ENCODE data around the gene APOL1.
"Not testable (repeated sequence)": the region's sequence is repeated elsewhere in the genome, so short reads cannot be mapped to it uniquely, and the experiment has no call there.

Gene APOL1

GRCh38 chr22:36252754-36253522 lies at the start of gene APOL1:
TSS of gene APOL1 (plus strand) at chr22:36253133. CDS start at chr22:36254956, 1,823 bp downstream.
- Histone ChIP-seq H3K9me3 (ENCODE audit: insufficient read depth, low read depth, low read length) (no peaks in the 10 kb centered on the region), H3K36me3 (ENCODE audit: insufficient read depth, low read length) (no peaks in the 10 kb centered on the region), H3K4me2 (ENCODE audit: low read depth, low read length, poor library complexity, severe bottlenecking) (peak within 1 kb of the TSS; percentile 50), H4K20me1 (ENCODE audit: insufficient read depth, low read length, poor library complexity, severe bottlenecking) (no peaks in the 10 kb centered on the region), H2AFZ (ENCODE audit: low read length) (peak within 1 kb of the TSS; percentile 89), H3K27me3 (ENCODE audit: insufficient read depth, low read length, poor library complexity, severe bottlenecking) (no peaks in the 10 kb centered on the region), H3K9ac (ENCODE audit: low read depth, low read length, poor library complexity, severe bottlenecking) (peak within 1 kb of the TSS; percentile 57), H3F3A (ENCODE audit: low read depth) (no peaks in the 10 kb centered on the region), H3K4me1 (ENCODE audit: insufficient read depth, low read length, poor library complexity, severe bottlenecking) (peaks cover 7% of the 10 kb centered on the region), H3K4me3 (ENCODE audit: low read length, poor library complexity, severe bottlenecking) (peak within 1 kb of the TSS; percentile 66), H3K9me2 (replicated peaks; ENCODE audit: low read depth, low read length) (no peaks in the 10 kb centered on the region), H3K79me2 (ENCODE audit: insufficient read depth, low read length) (no peaks in the 10 kb centered on the region)
- TF ChIP-seq CTCF (conservative IDR thresholded peaks at IDR 0.05; ENCODE audit: low read length), result no peak
- no peak for TF ChIP-seq EZH2phosphoT487 (IDR thresholded peaks at IDR 0.05; ENCODE audit: borderline replicate concordance)

- not testable (repeated sequence) for H3K4me1 ChIP-seq (ENCODE audit: insufficient read depth, low read length, poor library complexity, severe bottlenecking); H3K36me3 ChIP-seq (ENCODE audit: insufficient read depth, low read length); H3K79me2 ChIP-seq (ENCODE audit: insufficient read depth, low read length); H4K20me1 ChIP-seq (ENCODE audit: insufficient read depth, low read length, poor library complexity, severe bottlenecking); H3K9me3 ChIP-seq (ENCODE audit: insufficient read depth, low read depth, low read length); H3K27me3 ChIP-seq (ENCODE audit: insufficient read depth, low read length, poor library complexity, severe bottlenecking); H3K4me3 ChIP-seq (ENCODE audit: low read length, poor library complexity, severe bottlenecking); H3K4me2 ChIP-seq (ENCODE audit: low read depth, low read length, poor library complexity, severe bottlenecking); H3F3A ChIP-seq (ENCODE audit: low read depth); H3K9ac ChIP-seq (ENCODE audit: low read depth, low read length, poor library complexity, severe bottlenecking); H3K9me2 ChIP-seq (replicated peaks; ENCODE audit: low read depth, low read length); H2AFZ ChIP-seq (ENCODE audit: low read length)
These were observed 49.5 kb upstream of the APOL1 start for GRCh38 chr22:36203441-36203840.

GRCh38 chr22:36204001-36204631 lies 48.8 kb upstream of the APOL1 start:
- H4K20me1 ChIP-seq (ENCODE audit: insufficient read depth, low read length, poor library complexity, severe bottlenecking), result no peaks in the 10 kb centered on the region
- H2AFZ ChIP-seq (ENCODE audit: low read length), result no peak overlapping the region
- H3K4me2 ChIP-seq (ENCODE audit: low read depth, low read length, poor library complexity, severe bottlenecking), result no peak overlapping the region
- no peak overlapping the region for H3K9ac ChIP-seq (ENCODE audit: low read depth, low read length, poor library complexity, severe bottlenecking)
- H3K36me3 ChIP-seq (ENCODE audit: insufficient read depth, low read length), result no peaks in the 10 kb centered on the region
- TF ChIP-seq CTCF (conservative IDR thresholded peaks at IDR 0.05; ENCODE audit: low read length), result no peak
- TF ChIP-seq EZH2phosphoT487 (IDR thresholded peaks at IDR 0.05; ENCODE audit: borderline replicate concordance), result no peak
- no peak overlapping the region for H3K4me3 ChIP-seq (ENCODE audit: low read length, poor library complexity, severe bottlenecking)
- H3K79me2 ChIP-seq (ENCODE audit: insufficient read depth, low read length), result no peaks in the 10 kb centered on the region
- H3K9me3 ChIP-seq (ENCODE audit: insufficient read depth, low read depth, low read length), result 0 out of 2 replicates have a peak, but pooled peaks cover 4% of the 10 kb centered on the region
- no peaks in the 10 kb centered on the region for H3K27me3 ChIP-seq (ENCODE audit: insufficient read depth, low read length, poor library complexity, severe bottlenecking)
- H3K4me1 ChIP-seq (ENCODE audit: insufficient read depth, low read length, poor library complexity, severe bottlenecking), result no peaks in the 10 kb centered on the region
- H3F3A ChIP-seq (ENCODE audit: low read depth), result no peaks in the 10 kb centered on the region
- no peaks in the 10 kb centered on the region for H3K9me2 ChIP-seq (replicated peaks; ENCODE audit: low read depth, low read length)
